Right renal cortex interstitium (tissue), 3 donors: ENCODE results near the gene PTPRC. TPM values are rescaled to one million over a fixed set of nuclear protein-coding genes. Genes with fewer than 3 reads are reported as not detected.
"Not testable (repeated sequence)": the region's sequence is repeated elsewhere in the genome, so short reads cannot be mapped to it uniquely, and the experiment has no call there.

Experiments
- DNase-seq, 3 donors: peaks; one replicate each; pipeline ENCODE4 v3.0.0-alpha.2; 2013; ENCODE audit warnings: low read depth in 3 of 3, low spot score in 2 of 3
- polyA plus RNA-seq, 3 donors: library from polyadenylated mRNA; unstranded; fragments of 120-200 nt; gene quantifications; one replicate each; pipeline ENCODE4 v1.2.1, GENCODE V29; 2013; ENCODE audit not compliant: insufficient read length in 3 of 3

PTPRC gene
- 1 to 10 TPM; 5.4 to 7.4 (median 7.1) TPM for polyA plus RNA-seq

- no peak for DNase-seq
These were observed at the start of gene PTPRC for GRCh38 chr1:198638894-198639635. PTPRC (plus strand) TSS chr1:198639040; CDS start chr1:198639269, 229 bp downstream.

GRCh38 chr1:198590454-198590853, 48.4 kb upstream of the PTPRC start:
- no peak for DNase-seq

GRCh38 chr1:198595765-198596164, 43.1 kb upstream of the PTPRC start:
- DNase-seq, result no peak

- DNase-seq, result no peak
These were observed 41.0 kb upstream of the PTPRC start for GRCh38 chr1:198597690-198598430.

- peak in 1 of 3 donors; percentile 13 for DNase-seq
These were observed 40.0 kb upstream of the PTPRC start for GRCh38 chr1:198598796-198599321.

GRCh38 chr1:198599749-198600148, 39.1 kb upstream of the PTPRC start:
- no peak for DNase-seq

- no peak for DNase-seq
These were observed 37.9 kb upstream of the PTPRC start for GRCh38 chr1:198600906-198601305.

GRCh38 chr1:198601310-198601709, 37.5 kb upstream of the PTPRC start:
- not testable (repeated sequence) for DNase-seq

- no peak for DNase-seq
These were observed 36.6 kb upstream of the PTPRC start for GRCh38 chr1:198601936-198602889.

- no peak for DNase-seq
These were observed 33.9 kb upstream of the PTPRC start for GRCh38 chr1:198604975-198605374.

GRCh38 chr1:198605406-198605805, 33.4 kb upstream of the PTPRC start:
- no peak for DNase-seq

GRCh38 chr1:198606020-198606438, 32.8 kb upstream of the PTPRC start:
- DNase-seq, result no peak

GRCh38 chr1:198607714-198608113, 31.1 kb upstream of the PTPRC start:
- no peak for DNase-seq

GRCh38 chr1:198610362-198610761, 28.5 kb upstream of the PTPRC start:
- DNase-seq, result no peak

- no peak for DNase-seq
These were observed 27.6 kb upstream of the PTPRC start for GRCh38 chr1:198611219-198611618.

- no peak for DNase-seq
These were observed 26.2 kb upstream of the PTPRC start for GRCh38 chr1:198612471-198613260.

- DNase-seq, result no peak
These were observed 21.4 kb upstream of the PTPRC start for GRCh38 chr1:198617406-198617805.

GRCh38 chr1:198619375-198620140, 19.3 kb upstream of the PTPRC start:
- no peak for DNase-seq

- DNase-seq, result no peak
These were observed 18.6 kb upstream of the PTPRC start for GRCh38 chr1:198620218-198620617.
